ENCODE data around the gene CATSPERD.

Gene CATSPERD

DNA sequence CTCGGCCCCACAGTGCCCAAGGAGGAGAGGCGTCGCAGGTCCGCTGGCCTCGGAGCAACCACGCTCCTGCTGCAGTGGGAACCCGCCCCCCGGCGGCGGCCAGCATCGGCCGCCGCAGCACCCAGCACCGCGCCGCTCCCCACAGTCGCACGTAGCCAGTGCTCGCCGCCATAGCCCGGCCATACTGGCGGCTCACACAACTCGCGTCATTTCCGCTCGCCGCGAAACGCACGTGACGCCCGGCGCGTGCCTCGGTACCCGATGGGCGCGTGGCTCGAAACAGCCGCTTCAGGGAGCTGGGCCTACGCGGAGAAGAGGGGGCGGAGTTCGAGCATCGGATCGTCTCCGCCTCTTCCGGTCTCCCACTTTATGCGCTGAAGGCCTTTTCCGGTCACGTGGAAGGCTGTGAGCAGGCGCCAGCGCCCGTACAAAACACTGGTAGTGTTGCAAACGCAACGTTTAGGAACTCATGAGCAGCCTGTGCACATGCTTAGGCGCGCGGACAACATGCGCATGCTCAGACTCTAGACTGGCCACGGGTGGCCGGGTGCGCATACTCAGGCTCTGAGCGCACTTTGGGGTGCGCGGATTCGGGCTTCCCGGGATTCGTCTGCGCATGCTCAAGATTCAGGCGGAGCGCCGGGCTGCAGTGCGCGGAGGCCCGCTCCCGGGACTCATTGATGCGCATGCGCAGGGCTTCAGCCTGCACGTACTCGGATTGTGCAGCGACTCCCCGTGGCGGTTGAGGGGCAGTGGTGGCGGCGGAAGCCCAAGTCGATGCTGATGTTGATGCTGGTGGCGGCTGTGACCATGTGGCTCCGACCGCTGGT lies at the start of gene CATSPERD, which contains the start of gene LONP1:
CATSPERD (plus strand) TSS at position 677 of the 830 bp plus-strand sequence; CDS start at position 778, 101 bp downstream.
LONP1 (minus strand) TSS at position 186 of the 830 bp plus-strand sequence; CDS start at position 172, 14 bp downstream.
- DNase-seq (ENCODE audit: low read depth), result peak; percentile 93

GRCh38 chr19:5671600-5671999 lies 48.8 kb upstream of the CATSPERD start:
- DNase-seq (ENCODE audit: low read depth), result no peak

GRCh38 chr19:5672708-5673459 lies 47.6 kb upstream of the CATSPERD start:
- DNase-seq (ENCODE audit: low read depth), result no peak

GRCh38 chr19:5673752-5674151 lies 46.7 kb upstream of the CATSPERD start:
- DNase-seq (ENCODE audit: low read depth), result no peak

DNA sequence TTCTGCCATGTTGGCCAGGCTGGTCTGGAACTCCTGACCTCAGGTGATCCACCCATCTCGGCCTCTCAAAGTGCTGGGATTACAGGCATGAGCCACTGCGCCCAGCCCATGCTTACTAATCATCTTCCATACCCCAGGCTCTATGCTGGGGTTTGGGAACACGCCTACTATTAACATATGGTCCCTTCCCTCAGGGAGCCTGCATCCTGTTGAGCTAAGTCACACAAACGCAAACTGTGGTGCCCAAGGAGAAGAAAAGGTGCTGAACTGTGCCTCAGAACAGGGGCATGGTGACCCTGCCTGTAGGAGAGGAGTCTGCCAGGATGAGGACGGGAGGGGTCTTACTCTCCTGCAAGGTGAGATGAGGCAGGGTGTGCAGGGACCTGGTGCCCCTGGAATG lies 45.7 kb upstream of the CATSPERD start:
- no peak for DNase-seq (ENCODE audit: low read depth)

DNA sequence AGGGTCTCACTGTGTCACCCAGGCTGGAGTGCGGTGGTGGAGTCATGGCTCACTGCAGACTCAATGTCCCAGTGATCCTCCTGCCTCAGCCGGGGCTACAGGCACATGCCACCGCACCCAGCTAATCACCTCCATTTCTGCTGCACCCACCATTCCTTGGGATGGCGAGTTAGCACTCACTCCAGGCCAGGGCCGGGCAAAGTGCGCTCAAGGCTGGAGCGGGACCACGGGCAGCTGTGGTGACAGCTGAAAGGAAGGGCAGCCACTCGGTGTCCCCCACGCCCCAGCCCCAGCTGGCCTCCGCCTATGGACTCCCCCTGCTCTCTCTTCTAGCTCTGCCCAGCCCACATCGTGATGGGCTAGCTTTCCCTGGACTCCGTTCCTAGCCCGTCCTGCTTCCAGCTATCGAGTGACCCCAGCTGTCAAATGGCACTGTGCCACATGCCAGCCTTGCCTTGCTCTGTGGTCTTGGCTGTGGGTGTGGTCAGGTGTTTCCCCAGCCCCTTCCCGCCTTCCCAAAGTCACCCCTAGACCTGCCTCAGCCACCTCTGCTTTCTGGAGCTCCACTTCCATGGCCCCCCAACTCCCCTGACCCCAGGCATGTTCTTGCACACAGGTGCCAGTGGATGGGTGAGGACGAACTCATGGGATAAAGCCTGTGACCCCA lies 44.2 kb upstream of the CATSPERD start:
- DNase-seq (ENCODE audit: low read depth), result no peak

- no peak for DNase-seq (ENCODE audit: low read depth)
These were observed 43.7 kb upstream of the CATSPERD start for GRCh38 chr19:5676772-5677105.

DNA sequence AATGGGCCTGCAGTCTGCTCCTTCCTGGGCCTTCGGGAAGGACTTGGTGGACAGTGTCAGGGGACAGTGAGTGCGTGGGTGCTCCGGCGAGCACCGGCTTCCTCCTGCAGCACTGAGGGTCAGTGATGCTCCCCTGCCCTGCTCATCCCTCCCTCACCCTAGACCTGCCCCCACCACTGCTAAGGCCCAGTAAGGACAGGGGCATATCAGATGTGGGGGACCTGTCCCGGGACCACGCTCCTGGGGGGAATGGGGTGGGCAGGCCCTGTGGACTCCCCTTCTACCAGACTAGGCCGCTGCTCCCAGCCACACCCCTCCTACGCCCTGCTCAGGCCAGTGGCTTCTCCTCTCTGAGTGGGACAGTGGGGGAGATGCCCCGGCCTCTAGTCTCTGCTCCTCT lies 43.3 kb upstream of the CATSPERD start:
- DNase-seq (ENCODE audit: low read depth), result no peak

DNA sequence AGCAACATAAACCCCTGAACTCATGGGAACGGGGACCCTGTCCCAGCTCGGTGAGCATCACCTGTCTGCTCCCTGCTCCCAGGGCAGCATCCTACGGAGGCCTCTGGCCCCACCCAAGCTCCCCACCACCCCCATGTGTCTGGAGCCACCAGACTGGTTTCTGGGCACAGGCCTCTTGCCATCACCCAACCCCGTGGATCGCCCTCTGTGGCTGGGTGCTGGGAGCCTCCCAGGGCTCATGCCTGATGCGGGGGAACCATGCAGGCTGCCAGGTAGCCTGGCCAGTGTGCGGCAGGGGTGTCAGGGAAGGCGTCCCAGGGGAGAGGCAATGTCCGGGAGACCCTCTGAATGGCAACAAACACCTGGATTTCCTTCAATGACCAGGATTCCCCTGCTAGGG lies 42.9 kb upstream of the CATSPERD start:
- DNase-seq (ENCODE audit: low read depth), result no peak

GRCh38 chr19:5678071-5678718 lies 42.2 kb upstream of the CATSPERD start:
- DNase-seq (ENCODE audit: low read depth), result no peak

DNA sequence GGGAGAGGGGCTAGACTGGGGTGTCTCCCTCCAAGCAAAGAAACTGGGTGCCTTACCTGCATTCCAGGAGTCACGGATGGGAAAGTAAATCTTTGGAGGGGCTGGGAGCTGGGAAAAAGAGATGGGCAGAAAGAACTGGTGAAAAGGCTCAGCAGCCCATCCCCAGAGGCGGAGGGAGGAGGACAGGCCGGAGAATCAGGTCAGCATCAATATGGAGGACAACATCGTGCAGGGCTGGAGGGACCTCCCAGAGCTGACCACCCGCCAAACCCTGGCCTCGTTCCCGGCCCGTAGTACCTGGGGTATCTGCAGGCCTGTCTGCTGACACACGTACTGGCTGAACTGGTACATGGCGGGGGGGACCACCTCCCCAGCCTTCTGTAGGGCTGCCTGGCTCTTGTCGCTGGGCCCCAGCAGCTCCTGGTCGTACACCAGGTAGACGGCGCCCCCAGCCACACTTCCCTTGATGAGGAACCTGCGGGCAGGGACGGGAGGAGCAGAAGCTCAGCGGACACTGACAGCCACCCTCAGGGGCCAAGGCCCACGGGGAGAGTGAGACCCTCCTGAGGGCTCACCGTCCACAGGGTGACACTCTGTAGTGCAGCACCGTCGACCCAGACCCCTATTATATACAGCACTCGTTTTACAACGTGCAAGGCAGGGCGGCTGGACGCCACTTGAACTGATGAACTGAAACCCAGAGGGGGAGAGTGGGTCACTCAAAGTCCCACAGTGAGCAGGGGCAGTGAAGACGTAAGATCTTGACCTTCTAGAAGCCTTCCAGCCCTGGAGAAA lies 41.0 kb upstream of the CATSPERD start:
- no peak for DNase-seq (ENCODE audit: low read depth)

GRCh38 chr19:5680084-5680436 lies 40.4 kb upstream of the CATSPERD start:
- DNase-seq (ENCODE audit: low read depth), result no peak

- DNase-seq (ENCODE audit: low read depth), result peak; percentile 93
These were observed 39.7 kb upstream of the CATSPERD start, which contains the start of the genes HSD11B1L and MICOS13 for GRCh38 chr19:5680437-5681368. HSD11B1L (plus strand) TSS chr19:5681027; CDS start chr19:5684833, 3,806 bp downstream. MICOS13 (minus strand) TSS chr19:5680516; CDS start chr19:5680486, 30 bp downstream.

GRCh38 chr19:5681391-5682106 lies 38.9 kb upstream of the CATSPERD start:
- DNase-seq (ENCODE audit: low read depth), result no peak

GRCh38 chr19:5682107-5682482 lies 38.3 kb upstream of the CATSPERD start:
- no peak for DNase-seq (ENCODE audit: low read depth)

DNA sequence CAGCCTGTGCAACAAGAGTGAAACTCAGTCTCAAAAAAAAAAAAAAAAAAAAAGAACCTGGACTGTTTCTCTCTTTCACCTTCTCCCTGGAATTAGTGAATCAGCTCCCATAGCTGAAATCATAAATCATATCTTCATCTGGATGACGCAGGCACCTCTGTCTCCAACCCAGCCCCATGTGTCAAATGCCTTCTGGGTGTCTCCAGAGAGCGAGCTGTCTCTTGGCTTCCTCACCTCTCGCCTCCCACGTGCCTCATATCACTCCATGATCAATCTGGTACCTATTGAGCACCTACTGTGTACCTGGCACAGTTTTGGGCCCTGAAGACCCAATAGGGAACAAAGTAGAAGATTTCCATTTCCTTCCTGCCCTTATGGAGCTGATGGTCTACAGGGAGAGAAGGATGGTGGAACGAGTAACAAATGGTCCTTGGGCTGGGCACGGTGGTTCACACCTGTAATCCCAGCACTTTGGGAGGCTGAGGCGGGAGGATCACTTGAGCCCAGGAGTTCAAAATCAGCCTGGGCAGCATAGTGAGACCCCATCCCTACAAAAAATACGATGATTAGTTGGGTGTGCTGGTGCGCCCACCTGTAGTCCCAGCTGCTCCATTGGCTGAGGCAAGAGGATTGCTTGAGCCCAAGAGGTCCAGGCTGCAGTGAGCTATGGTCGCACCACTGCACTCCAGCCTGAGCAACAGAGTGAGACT lies 37.1 kb upstream of the CATSPERD start:
- DNase-seq (ENCODE audit: low read depth), result no peak

DNA sequence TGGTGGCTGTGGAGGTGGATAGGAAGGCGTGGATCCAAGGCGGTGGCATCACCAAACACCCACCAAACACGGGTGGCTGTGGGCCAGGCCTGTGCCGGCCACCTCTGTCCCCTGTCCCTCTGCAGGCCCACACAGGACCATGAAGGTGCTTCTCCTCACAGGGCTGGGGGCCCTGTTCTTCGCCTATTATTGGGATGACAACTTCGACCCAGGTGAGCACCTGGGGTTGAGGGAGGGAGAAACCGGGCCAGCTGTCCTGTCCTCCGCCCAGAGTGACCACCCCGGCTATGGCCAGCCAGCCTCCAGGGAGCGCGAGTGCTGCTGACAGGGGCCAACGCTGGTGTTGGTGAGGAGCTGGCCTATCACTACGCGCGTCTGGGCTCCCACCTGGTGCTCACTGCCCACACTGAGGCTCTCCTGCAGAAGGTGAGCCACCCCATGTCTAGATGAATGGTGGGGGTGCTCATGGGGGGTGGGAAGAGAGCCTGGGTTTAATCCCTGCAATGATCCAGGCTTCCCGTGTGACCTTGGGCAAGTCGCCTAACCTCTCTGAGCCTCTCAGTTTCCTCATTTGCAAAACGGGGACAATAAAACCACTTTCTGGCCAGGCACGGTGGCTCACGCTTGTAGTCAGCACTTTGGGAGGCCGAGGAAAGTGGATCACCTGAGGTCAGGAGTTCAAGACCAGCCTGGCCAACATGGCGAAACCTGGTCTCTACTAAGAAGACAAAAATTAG lies 35.6 kb upstream of the CATSPERD start:
- no peak for DNase-seq (ENCODE audit: low read depth)

GRCh38 chr19:5686326-5686646 lies 34.2 kb upstream of the CATSPERD start:
- no peak for DNase-seq (ENCODE audit: low read depth)
